Neural progenitor cell (in vitro differentiated cells): Measurements from ENCODE around the gene TERC.

Source experiments
- CTCF ChIP-seq: fragments of 200-600 bp; sonication (generic); IDR thresholded peaks from 2 replicates; pipeline ENCODE4 v1.5.1; 2017; ENCODE audit warnings: antibody characterized with exemption, mild to moderate bottlenecking
- EZH2 ChIP-seq: fragments of 200-600 bp; sonication (generic); IDR thresholded peaks from 2 replicates; pipeline ENCODE4 v1.6.1; 2017; ENCODE audit warnings: antibody characterized with exemption, mild to moderate bottlenecking, moderate library complexity
- EZH2phosphoT487 ChIP-seq: fragments of 200-600 bp; sonication (generic); IDR thresholded peaks from 2 replicates; pipeline ENCODE4 v1.6.1; 2017; ENCODE audit warnings: antibody characterized with exemption

- no peak for TF ChIP-seq CTCF
- TF ChIP-seq EZH2phosphoT487, result no peak
- TF ChIP-seq EZH2, result no peak
These were observed 5.6 kb downstream of the TERC start for GRCh38 chr3:169759256-169759655.
